Measurements from ENCODE around the gene SH2B3.

DNA sequence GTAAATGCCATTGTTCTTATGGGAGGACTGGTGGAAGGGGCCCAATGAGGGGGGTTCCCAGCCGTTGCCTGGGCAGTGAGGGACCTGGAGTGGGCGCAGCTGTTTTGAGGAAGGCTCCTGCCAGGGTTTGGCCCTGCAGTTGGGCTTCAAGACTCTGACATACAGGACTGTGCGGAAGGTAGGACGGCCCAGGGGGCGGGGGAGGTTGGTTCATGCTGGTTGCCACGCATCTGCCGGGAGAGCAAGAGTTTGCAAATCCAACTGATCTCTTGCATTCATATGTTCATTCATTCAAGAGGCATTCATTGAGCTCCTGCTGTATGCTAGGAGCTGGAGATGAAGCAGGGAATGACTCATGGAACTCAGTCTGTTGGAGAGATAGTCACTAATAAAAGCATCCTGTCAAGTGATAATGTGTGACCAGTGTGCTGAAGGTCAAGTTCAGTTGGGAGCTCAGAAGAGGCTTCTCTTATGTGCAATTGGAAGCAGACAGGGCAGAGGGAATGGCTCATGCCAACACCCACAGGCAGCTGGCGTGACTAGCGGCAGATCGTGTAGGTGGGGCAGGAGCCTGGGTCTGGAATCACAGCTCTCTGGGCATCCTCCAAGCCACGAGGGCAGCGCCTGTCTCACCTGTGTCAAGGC lies 7.8 kb downstream of the SH2B3 start:
- TF ChIP-seq TAF1 (IDR thresholded peaks at IDR 0.05; ENCODE audit: low read depth, low read length), result no peak
- TF ChIP-seq POLR2AphosphoS5 (IDR thresholded peaks at IDR 0.05; ENCODE audit: low read depth, low read length), result no peak
- TF ChIP-seq POLR2A (IDR thresholded peaks at IDR 0.05; ENCODE audit: low read depth, low read length), result no peak
- no peak for TF ChIP-seq SPI1 (IDR thresholded peaks at IDR 0.05; ENCODE audit: low read depth, low read length)
- TF ChIP-seq POU2F2 (IDR thresholded peaks at IDR 0.05; ENCODE audit: low read depth, low read length), result no peak
- TF ChIP-seq PAX5 (IDR thresholded peaks at IDR 0.05; ENCODE audit: insufficient read depth, low read length, severe bottlenecking), result no peak

Measured in GM12891 (cell line).